SU-DHL-6 (cell line): ENCODE measurements around the gene PKLR.

Source experiments
- H2AFZ ChIP-seq: fragments of 200-600 bp; sonication (generic); 2 replicates; pipeline ENCODE4 v1.6.1; 2014; ENCODE audit warnings: low read depth, mild to moderate bottlenecking, moderate library complexity, mixed read lengths, antibody characterized with exemption, low read length; ENCODE audit not compliant: severe bottlenecking
- H3F3A ChIP-seq: fragments of 200-600 bp; shearing (Covaris generic); 2 replicates; pipeline ENCODE4 v1.6.0; 2016; ENCODE audit warnings: antibody characterized with exemption, mild to moderate bottlenecking; ENCODE audit not compliant: insufficient read depth
- H3K27ac ChIP-seq: fragments of 200-600 bp; sonication (generic); 2 replicates; pipeline ENCODE4 v1.5.1; 2016; ENCODE audit warnings: low read depth, mild to moderate bottlenecking, low read length, moderate library complexity, mixed read lengths
- H3K27me3 ChIP-seq: fragments of 200-600 bp; sonication (generic), shearing (Covaris generic); 2 replicates; pipeline ENCODE4 v1.6.0; 2014; ENCODE audit warnings: mild to moderate bottlenecking, low read length
- H3K36me3 ChIP-seq: fragments of 200-600 bp; sonication (generic); 2 replicates; pipeline ENCODE4 v1.6.1; 2014; ENCODE audit warnings: mild to moderate bottlenecking, low read length, mixed read lengths
- H3K4me2 ChIP-seq: fragments of 300-600, 200-600 bp; shearing (Covaris generic), sonication (generic); 2 replicates; pipeline ENCODE4 v1.6.0; 2014; ENCODE audit warnings: low read length, low read depth, mild to moderate bottlenecking; ENCODE audit not compliant: poor library complexity, severe bottlenecking
- H3K4me3 ChIP-seq: fragments of 200-600 bp; sonication (generic); 2 replicates; pipeline ENCODE4 v1.5.1; 2014; ENCODE audit warnings: antibody characterized with exemption, low read length, mild to moderate bottlenecking, mixed read lengths; ENCODE audit not compliant: insufficient read depth, poor library complexity, severe bottlenecking
- H3K79me2 ChIP-seq: fragments of 200-600 bp; sonication (generic); 2 replicates; pipeline ENCODE4 v1.6.1; 2014; ENCODE audit warnings: mild to moderate bottlenecking, low read length, moderate library complexity; ENCODE audit not compliant: insufficient read depth
- H3K9ac ChIP-seq: fragments of 200-600 bp; sonication (generic); 2 replicates; pipeline ENCODE4 v1.7.0; 2014; ENCODE audit warnings: mild to moderate bottlenecking, low read length
- H3K9me2 ChIP-seq: fragments of 200-600 bp; sonication (generic); replicated peaks from 2 replicates; pipeline ENCODE4 v1.6.1; 2014; ENCODE audit warnings: low read length; ENCODE audit not compliant: insufficient read depth
- H3K9me3 ChIP-seq: fragments of 200-600 bp; sonication (generic); 2 replicates; pipeline ENCODE4 v1.6.1; 2014; ENCODE audit warnings: low read length, mixed read lengths; ENCODE audit not compliant: insufficient read depth
- H4K20me1 ChIP-seq: fragments of 200-600 bp; sonication (generic); 2 replicates; pipeline ENCODE4 v1.6.1; 2014; ENCODE audit warnings: low read depth, mild to moderate bottlenecking, antibody characterized with exemption, low read length, moderate library complexity, mixed read lengths
- EZH2phosphoT487 ChIP-seq: fragments of 200-600 bp; sonication (generic), shearing (Covaris generic); conservative IDR thresholded peaks from 2 replicates; pipeline ENCODE4 v1.6.1; 2018; ENCODE audit warnings: mild to moderate bottlenecking, antibody characterized with exemption, low read length, moderate library complexity, mixed read lengths
- TF ChIP-seq, protein P1 (sequence below): fragments of 200-600 bp; sonication (generic); IDR thresholded peaks from one replicate; pipeline ENCODE4 v1.5.1; 2017; ENCODE audit warnings: antibody characterized with exemption, mild to moderate bottlenecking, low read length, moderate library complexity; ENCODE audit not compliant: insufficient read depth, poor library complexity, severe bottlenecking

Gene PKLR

DNA sequence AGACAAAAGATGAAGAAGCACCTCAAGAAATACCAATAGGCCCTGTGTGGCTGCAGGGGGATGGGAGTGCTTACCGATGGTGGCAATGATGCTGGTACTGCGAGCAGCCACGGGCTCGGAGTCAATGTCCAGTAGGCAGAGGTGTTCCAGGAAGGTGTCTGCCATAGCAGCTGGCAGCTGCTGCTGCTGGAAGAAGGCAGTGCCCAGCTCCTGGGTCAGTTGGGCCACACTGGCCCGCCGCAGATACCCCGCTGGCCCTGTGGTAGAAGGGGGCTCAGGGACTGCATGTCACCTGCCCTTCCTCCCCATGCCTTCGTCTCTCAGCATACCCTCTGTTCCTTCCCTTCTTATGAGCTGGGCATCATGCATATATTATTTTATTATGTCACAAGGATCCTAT, 1.2 kb downstream of the PKLR start:
- Histone ChIP-seq H3K4me2 (no peak overlapping the region), H3K36me3 (no peaks in the 10 kb centered on the region), H3K27ac (no peak overlapping the region), H3K9me3 (no peaks in the 10 kb centered on the region), H3F3A (no peaks in the 10 kb centered on the region), H4K20me1 (no peaks in the 10 kb centered on the region), H3K4me3 (no peak overlapping the region), H3K9me2 (no peaks in the 10 kb centered on the region), H3K79me2 (no peaks in the 10 kb centered on the region), H2AFZ (no peak overlapping the region), H3K9ac (no peak overlapping the region), H3K27me3 (no peaks in the 10 kb centered on the region)
- no peak for TF ChIP-seq EZH2phosphoT487
- TF ChIP-seq, protein P1, sequence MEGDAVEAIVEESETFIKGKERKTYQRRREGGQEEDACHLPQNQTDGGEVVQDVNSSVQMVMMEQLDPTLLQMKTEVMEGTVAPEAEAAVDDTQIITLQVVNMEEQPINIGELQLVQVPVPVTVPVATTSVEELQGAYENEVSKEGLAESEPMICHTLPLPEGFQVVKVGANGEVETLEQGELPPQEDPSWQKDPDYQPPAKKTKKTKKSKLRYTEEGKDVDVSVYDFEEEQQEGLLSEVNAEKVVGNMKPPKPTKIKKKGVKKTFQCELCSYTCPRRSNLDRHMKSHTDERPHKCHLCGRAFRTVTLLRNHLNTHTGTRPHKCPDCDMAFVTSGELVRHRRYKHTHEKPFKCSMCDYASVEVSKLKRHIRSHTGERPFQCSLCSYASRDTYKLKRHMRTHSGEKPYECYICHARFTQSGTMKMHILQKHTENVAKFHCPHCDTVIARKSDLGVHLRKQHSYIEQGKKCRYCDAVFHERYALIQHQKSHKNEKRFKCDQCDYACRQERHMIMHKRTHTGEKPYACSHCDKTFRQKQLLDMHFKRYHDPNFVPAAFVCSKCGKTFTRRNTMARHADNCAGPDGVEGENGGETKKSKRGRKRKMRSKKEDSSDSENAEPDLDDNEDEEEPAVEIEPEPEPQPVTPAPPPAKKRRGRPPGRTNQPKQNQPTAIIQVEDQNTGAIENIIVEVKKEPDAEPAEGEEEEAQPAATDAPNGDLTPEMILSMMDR: no peak

DNA sequence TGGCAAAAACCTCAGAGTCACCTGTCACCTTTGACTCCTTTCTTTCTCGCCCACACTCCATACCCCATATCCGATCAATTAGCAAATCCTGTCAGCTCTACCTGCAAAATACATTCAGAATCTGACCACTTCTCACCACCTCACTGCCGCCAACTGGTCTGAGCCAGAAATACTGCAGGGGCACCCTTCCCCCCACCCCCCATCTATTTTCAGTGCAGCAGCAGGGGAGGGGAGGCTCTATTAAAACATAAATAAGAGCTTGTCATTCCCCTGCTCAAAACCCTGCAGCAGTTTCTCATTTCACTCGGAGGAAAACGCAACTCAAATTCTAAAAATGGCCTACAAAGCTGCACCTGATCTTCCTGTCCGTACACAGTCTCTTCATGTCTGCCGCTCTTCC, 3.9 kb downstream of the PKLR start:
- H3K9ac ChIP-seq: peak overlapping the region; percentile 7; the same call in 1 of the 2 replicates
- H3K27ac ChIP-seq: peak overlapping the region; percentile 42; the same call in 1 of the 2 replicates
- H3K27me3 ChIP-seq: no peaks in the 10 kb centered on the region
- no peaks in the 10 kb centered on the region for H3K36me3 ChIP-seq
- H4K20me1 ChIP-seq: no peaks in the 10 kb centered on the region
- peak overlapping the region; percentile 35 for H3K4me2 ChIP-seq
- no peaks in the 10 kb centered on the region for H3F3A ChIP-seq
- H3K4me3 ChIP-seq: no peak overlapping the region
- H3K9me3 ChIP-seq: no peaks in the 10 kb centered on the region
- no peaks in the 10 kb centered on the region for H3K79me2 ChIP-seq
- no peak for TF ChIP-seq EZH2phosphoT487
- TF ChIP-seq, protein P1: no peak
- no peaks in the 10 kb centered on the region for H3K9me2 ChIP-seq
- H2AFZ ChIP-seq: peak overlapping the region; percentile 12

DNA sequence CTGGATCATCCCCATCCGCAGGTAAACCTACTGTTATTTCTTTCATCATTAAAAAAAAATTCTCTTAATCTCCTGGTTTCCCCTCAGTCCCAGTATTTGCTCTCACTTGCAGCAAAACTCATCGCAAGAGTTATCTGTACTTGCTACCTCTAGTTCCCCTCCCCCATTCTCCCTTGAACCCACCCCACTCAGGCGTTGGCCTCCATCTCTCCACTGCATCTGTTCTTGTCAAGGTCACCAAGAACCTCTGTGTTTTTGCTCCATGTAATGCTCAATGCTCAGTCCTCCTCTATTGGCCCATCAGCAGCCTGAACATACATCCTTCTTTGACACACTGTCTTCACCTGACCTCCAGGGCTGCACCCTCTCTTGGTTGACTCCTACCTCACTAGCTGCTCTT, 4.6 kb downstream of the PKLR start:
- TF ChIP-seq EZH2phosphoT487: no peak
- TF ChIP-seq, protein P1: no peak
- H3K27ac ChIP-seq: no peak overlapping the region

DNA sequence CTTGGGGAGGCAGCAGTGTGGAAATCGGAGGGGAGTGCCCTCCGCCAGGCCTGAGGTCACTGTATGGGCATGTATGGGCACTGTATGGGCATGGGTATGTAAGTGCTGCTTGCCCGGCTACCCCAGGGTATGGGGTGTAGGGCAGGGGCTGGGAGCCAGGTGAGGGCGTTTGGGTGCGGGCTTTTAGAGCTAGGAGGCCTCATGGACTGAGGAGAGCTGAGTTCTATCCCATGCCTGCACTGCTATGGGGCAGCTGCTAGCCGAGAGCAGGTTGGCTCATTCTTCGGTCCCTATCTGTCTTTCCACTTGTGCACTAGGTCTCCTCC, 5.3 kb downstream of the PKLR start:
- TF ChIP-seq, protein P1: no peak
- TF ChIP-seq EZH2phosphoT487: no peak
- H3K4me3 ChIP-seq: no peak overlapping the region
- no peak overlapping the region for H3K27ac ChIP-seq
- H3F3A ChIP-seq: no peaks in the 10 kb centered on the region
- H4K20me1 ChIP-seq: no peaks in the 10 kb centered on the region
- no peaks in the 10 kb centered on the region for H3K36me3 ChIP-seq
- no peaks in the 10 kb centered on the region for H3K79me2 ChIP-seq
- H2AFZ ChIP-seq: no peak overlapping the region
- no peaks in the 10 kb centered on the region for H3K27me3 ChIP-seq
- no peaks in the 10 kb centered on the region for H3K9me3 ChIP-seq
- no peak overlapping the region for H3K4me2 ChIP-seq
- no peak overlapping the region for H3K9ac ChIP-seq
- H3K9me2 ChIP-seq: no peaks in the 10 kb centered on the region

More for the DNA sequence above, 4.6 kb downstream of the PKLR start:
- H3K9ac ChIP-seq: no peak overlapping the region
- H3K79me2 ChIP-seq: no peaks in the 10 kb centered on the region
- H4K20me1 ChIP-seq: no peaks in the 10 kb centered on the region
- H3K4me2 ChIP-seq: no peak overlapping the region
- no peaks in the 10 kb centered on the region for H3K36me3 ChIP-seq
- H3K4me3 ChIP-seq: no peak overlapping the region
- H3F3A ChIP-seq: no peaks in the 10 kb centered on the region
- H3K27me3 ChIP-seq: no peaks in the 10 kb centered on the region
- H3K9me2 ChIP-seq: no peaks in the 10 kb centered on the region
- no peaks in the 10 kb centered on the region for H3K9me3 ChIP-seq
- no peak overlapping the region for H2AFZ ChIP-seq
